Nucleus accumbens (tissue), 56 donors: Measurements from ENCODE around the gene PRTG.
A peak's percentile ranks its signal among the peaks of the same experiment; 100 is the strongest.
"Not testable (repeated sequence)": the region's sequence is repeated elsewhere in the genome, so short reads cannot be mapped to it uniquely, and the experiment has no call there.

Experiments
- DNase-seq, 56 donors: peaks; one replicate each; lab custom pipeline; 2025; lab: John Stamatoyannopoulos, UW

Gene PRTG

GRCh38 chr15:55652909-55653495, 90.0 kb downstream of the PRTG start:
- DNase-seq, result no peak

DNA sequence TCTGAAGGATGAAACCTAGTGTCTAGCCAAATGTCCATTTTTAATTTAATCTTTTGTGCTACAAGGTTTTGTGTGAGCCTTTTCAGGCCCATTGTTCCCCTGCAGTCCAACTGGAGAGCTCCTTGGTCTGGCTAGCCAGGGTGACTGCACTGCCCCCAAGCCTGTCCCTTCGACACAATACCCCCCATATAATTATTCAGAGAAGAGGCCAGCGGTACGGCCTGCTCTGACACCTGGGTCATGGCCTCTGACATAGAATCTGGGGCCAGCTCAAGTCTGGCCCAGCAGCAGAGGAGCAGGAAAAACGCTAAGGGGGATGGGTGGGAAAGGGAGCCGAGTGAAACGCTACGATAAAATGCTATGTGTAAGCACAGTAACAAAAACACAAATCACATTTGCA, 90.6 kb downstream of the PRTG start:
- DNase-seq, result peak in 2 of 56 donors; percentile 0 to 9

- no peak for DNase-seq
Measured at GRCh38 chr15:55649058-55649423, 93.9 kb downstream of the PRTG start.

- no peak for DNase-seq
Measured at GRCh38 chr15:55638764-55639163, 104.2 kb downstream of the PRTG start.

- DNase-seq, result no peak
Measured at GRCh38 chr15:55637086-55637485, 105.9 kb downstream of the PRTG start.

- no peak for DNase-seq
Measured at GRCh38 chr15:55633731-55634130, 109.2 kb downstream of the PRTG start.

DNA sequence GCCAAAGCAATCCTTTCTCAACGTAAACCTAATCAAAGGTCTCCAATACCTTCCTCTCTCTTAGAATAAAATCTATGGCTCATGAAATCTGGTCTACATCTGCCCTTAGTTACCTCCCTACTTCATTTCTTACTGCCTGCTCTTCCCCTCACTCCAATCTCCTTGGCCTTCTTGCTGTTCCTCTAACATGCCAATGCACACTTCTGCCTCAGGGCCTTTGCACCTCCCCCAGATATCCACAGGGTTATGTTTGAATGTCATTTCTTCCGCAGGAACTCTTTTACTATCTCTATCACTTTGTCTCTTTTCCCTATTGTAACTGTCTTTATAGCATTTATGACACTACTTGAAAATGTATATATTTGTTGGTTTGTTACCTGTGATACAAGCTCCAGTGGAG, 110.5 kb downstream of the PRTG start:
- DNase-seq, result no peak

- peak in 7 of 56 donors; percentile 2 to 18 (median 5) for DNase-seq
Measured at GRCh38 chr15:55630858-55631257, 112.1 kb downstream of the PRTG start.

DNA sequence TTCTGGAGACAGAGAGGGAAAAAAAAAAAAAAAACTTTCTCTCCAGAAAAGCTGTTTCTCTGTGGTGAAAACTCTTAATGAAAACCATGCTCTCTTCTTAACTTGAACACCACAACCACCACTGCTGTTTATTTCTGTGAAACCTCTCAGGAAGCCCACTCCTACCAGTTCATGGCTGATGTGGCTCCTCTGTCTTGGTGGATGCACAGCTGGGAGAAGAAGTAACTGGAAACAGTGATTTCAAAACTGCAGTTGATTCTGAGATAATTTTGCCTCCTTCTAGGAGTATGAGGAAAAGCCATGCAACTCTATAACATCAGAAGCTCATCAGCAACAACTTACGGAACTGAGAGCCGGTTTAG, 114.6 kb downstream of the PRTG start:
- no peak for DNase-seq

DNA sequence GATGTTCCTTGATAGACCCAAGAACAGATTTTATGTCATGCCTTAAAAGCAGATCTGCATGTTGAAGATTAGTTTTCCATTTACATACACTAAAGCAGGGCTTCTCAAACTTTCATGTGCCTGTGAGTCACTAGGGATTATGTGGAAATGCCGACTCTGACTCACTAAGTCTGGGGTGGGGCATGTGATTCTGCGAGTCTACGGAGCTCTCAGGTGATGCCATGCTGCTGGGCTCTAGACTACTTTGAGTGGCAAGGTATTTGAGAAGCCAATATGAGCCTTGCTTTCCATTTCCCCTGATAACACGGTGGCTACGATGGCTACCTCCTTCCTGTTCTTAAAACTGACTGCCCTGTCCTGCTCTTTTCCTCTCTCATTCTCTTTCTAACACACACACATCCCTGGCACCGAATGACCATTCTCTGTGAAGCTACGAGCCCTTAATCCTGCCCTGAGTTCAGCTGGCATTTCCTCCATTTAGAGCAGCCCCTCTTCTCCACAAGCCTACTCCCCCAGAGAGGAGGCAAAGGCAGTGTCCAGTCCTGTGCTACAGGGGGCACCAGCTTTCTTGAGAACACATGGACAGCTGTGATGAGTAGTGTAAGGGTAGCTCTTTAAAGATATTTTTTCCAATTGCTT, 115.1 kb downstream of the PRTG start:
- DNase-seq, result peak in 27 of 56 donors; percentile 1 to 76 (median 20)

DNA sequence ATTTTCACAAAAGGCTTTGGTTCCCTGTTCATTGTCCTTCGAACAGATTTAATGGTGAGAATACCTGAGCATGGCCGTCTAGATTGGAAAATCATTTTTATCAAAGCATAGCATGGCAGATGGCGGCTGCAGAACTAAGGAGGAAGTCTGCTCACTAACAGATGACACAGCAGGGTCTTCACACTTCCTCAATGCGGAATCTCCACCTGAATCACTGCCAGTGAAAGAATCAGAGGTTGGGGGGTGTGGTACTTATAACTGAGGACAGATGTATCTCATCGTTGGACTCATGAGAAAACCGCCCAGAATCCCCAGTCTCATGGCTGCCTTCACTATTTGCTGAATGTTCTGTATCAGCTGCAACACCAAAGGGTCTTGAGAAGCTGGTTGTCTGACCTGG, 123.2 kb downstream of the PRTG start:
- no peak for DNase-seq

DNA sequence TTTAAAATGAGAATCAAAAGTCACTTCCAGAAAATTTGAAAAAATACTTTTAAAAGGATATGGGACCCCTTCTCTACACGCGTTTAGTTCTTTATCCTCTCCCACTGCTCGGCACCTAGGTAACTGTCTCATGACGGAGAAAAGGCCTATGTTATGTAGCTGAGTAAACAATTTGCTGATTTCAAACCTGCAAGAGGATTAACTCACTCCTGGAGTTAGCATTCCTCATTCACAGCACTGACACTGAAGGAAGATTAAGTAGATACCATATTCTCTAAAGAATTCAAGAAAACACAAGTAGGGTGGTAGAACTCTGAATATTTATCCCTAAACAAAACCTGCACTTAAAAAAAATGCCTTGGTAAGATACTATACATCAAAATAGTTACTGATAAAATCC, 124.6 kb downstream of the PRTG start:
- DNase-seq, result no peak

- no peak for DNase-seq
Measured at GRCh38 chr15:55615445-55615844, 127.5 kb downstream of the PRTG start.

DNA sequence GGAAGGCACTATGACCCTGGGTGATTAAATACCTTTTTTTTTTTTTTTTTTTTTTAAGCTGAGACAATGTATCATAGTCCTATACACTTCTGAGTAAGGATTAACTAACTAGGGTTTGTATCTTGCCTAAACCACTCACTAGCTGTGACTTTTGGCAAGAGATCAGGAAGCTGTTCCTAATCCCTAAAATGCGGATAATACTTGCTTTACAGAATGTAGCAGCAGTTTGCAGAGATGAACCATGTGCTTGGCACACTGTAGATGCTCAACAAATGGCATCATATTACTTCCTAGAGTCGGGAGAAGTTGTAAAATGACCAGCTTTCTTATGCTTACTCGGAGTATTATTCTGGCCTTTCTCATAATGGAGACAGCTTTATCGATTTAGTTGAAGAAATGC, 129.2 kb downstream of the PRTG start:
- no peak for DNase-seq

DNA sequence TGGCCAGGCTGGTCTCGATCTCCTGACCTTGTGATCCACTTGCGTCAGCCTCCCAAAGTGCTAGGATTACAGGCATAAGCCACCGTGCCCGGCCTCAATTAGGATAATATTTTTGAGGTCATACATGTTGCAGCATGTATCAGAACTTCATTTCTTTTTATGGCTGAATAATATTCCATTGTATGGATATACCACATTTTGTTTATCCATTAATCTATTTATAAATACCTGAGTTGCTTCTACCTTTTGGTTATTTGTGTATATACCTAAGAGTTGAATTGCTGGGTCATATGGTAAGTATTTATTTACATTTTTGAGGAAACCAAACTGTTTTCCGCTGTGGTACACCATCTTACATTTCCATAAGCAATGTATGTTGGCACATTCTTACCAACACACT, 136.7 kb downstream of the PRTG start:
- no peak for DNase-seq

DNA sequence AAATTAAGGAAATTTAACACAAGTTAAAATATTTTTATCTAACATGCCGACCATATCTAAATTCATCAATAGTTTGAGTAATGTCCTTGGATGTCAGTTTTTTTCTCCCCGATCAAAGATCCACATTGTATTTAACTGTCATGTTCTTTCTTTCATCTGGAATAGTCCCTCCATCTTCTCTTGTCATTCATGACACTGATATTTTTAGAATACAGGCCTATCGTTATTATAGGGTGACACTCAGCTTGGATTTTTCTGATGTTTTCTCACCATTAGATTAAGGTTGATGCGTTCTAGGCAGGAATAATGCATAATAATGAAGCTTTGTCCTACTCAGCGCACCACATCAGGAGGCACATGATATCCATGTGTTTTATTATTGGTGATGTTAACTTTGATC, 141.6 kb downstream of the PRTG start:
- DNase-seq, result no peak

DNA sequence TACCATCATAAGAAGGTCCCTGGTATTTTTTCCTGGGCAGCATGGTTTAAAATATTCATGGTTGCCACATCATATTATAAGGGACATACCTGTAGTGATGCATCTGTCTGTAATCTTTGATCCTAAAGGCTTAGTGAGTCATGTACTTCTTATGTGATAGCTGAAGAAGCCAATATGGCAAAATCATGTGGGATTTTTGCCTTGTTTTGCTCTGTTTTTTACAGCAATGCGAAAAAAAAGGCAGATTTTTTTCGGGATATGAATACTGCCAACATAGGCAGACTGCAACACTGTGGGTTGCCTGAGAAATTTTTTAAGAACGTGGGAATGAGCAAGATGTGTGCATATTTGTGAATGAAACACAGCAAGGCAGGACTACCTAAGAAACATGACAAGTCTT, 143.5 kb downstream of the PRTG start:
- DNase-seq, result no peak

- not testable (repeated sequence) for DNase-seq
Measured at GRCh38 chr15:55593019-55593418, 149.9 kb downstream of the PRTG start.

- no peak for DNase-seq
Measured at GRCh38 chr15:55590788-55591187, 152.2 kb downstream of the PRTG start.

DNA sequence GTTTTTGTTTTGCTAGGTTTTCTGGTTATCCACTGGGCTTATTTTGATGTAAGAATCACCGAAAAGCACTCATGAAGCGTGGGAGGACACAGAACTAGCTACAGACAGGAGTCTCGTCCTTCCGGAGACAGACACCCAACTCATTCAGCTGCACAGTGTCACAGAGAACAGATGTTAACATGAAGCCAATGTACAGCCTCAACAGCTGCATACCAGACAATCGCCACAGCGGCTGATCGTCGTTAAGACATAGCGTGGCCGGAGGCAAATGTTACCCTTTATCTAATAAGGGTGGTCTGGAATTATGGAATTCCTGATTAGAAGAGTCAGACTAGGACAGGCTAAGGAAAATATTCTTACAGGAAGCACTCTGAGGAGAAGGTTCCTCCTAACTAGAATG, 153.7 kb downstream of the PRTG start:
- no peak for DNase-seq

DNA sequence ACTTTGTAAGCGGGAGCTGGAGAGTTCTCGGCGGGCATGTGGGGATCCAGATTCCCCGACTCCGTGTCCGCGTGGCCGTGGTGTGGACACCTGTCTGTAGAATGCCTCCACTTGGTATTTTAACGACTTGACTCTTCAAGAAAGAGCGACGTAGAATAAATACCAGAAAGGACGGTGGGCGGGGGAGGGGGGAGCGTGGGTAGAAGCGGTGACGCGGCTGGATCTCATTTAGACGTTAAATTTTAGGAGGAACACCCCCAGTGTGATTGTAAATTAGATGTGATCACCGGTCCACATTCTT, 154.2 kb downstream of the PRTG start:
- peak in 10 of 56 donors; percentile 4 to 55 (median 28) for DNase-seq

- peak in 42 of 56 donors; percentile 4 to 67 (median 30) for DNase-seq
Measured at GRCh38 chr15:55588070-55588814, 154.7 kb downstream of the PRTG start, which contains the start of gene PYGO1. Gene PYGO1, minus strand, starts transcription at chr15:55588345. Its CDS starts 462 bp downstream, at chr15:55587883.
